ENCODE measurements around the gene APEH.

DNA sequence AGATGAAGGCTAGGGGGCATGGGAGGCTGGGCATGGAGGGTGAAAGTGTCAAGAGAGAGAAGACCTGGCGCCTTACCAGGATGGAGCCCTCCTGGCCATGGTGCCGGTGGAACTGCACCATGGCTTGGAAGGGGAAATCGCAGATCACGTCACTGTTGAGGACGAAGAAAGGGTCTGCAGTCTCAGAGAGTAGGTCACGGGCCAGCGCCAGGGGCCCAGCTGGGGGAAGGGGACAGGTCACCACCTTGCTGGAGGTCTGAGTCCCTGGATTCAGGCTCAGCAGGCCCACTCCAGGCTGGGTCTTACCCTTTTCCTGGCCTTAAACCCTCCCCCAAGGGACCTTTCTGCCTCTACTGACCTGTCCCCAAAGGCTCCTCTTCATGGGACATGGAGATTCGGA, 48.7 kb downstream of the APEH start:
- no peak for TF ChIP-seq CTCF (IDR thresholded peaks at IDR 0.05; ENCODE audit: poor library complexity, severe bottlenecking)
- no peak for TF ChIP-seq EZH2 (IDR thresholded peaks at IDR 0.05; ENCODE audit: borderline replicate concordance, insufficient read depth, low read length, poor library complexity, severe bottlenecking)
- no peak for TF ChIP-seq POLR2AphosphoS5 (IDR thresholded peaks at IDR 0.05)
- TF ChIP-seq TAF1 (IDR thresholded peaks at IDR 0.05; ENCODE audit: low read depth): no peak
- no peak for TF ChIP-seq RAD21 (conservative IDR thresholded peaks at IDR 0.05)
- TF ChIP-seq, protein P1, sequence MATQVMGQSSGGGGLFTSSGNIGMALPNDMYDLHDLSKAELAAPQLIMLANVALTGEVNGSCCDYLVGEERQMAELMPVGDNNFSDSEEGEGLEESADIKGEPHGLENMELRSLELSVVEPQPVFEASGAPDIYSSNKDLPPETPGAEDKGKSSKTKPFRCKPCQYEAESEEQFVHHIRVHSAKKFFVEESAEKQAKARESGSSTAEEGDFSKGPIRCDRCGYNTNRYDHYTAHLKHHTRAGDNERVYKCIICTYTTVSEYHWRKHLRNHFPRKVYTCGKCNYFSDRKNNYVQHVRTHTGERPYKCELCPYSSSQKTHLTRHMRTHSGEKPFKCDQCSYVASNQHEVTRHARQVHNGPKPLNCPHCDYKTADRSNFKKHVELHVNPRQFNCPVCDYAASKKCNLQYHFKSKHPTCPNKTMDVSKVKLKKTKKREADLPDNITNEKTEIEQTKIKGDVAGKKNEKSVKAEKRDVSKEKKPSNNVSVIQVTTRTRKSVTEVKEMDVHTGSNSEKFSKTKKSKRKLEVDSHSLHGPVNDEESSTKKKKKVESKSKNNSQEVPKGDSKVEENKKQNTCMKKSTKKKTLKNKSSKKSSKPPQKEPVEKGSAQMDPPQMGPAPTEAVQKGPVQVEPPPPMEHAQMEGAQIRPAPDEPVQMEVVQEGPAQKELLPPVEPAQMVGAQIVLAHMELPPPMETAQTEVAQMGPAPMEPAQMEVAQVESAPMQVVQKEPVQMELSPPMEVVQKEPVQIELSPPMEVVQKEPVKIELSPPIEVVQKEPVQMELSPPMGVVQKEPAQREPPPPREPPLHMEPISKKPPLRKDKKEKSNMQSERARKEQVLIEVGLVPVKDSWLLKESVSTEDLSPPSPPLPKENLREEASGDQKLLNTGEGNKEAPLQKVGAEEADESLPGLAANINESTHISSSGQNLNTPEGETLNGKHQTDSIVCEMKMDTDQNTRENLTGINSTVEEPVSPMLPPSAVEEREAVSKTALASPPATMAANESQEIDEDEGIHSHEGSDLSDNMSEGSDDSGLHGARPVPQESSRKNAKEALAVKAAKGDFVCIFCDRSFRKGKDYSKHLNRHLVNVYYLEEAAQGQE (IDR thresholded peaks at IDR 0.05; ENCODE audit: borderline replicate concordance): no peak
- TF ChIP-seq MXI1 (conservative IDR thresholded peaks at IDR 0.05; ENCODE audit: poor library complexity, severe bottlenecking): no peak

Measured in neural cell (in vitro differentiated cells).